OCI-LY7 (cell line): ENCODE data around the gene STK10. TPM values are rescaled to one million over a fixed set of nuclear protein-coding genes. Genes with fewer than 3 reads are reported as not detected.

ENCODE experiments used
- BruUV-seq: library from RNA; stranded (reverse); fragments of 400-500 nt; replicated peaks from 2 replicates; lab custom pipeline; 2021; lab: Mats Ljungman, UMichigan
- CTCF ChIA-PET: fragments of 300-600 bp; sonication (Branson Sonifier 250); formaldehyde crosslinking; loops from one replicate; lab custom pipeline; 2022; ENCODE audit warnings: antibody characterized with exemption; ENCODE audit not compliant: unreplicated experiment; lab: Charles Lee
- POLR2A ChIA-PET: fragments of 300-600 bp; sonication (Branson Sonifier 250); formaldehyde crosslinking; loops from one replicate; lab custom pipeline; 2022; ENCODE audit warnings: antibody characterized with exemption; lab: Charles Lee
- DNase-seq: peaks from one replicate; pipeline ENCODE4 v3.0.0-alpha.2; 2015; ENCODE audit warnings: low spot score
- H2AFZ ChIP-seq: fragments of 200-600 bp; sonication (generic), shearing (Covaris generic); 2 replicates; pipeline ENCODE4 v1.6.1; 2014; ENCODE audit warnings: mild to moderate bottlenecking, antibody characterized with exemption, low read length, moderate library complexity
- H3K27ac ChIP-seq: fragments of 200-600 bp; sonication (generic); 2 replicates; pipeline ENCODE4 v1.5.1; 2014; ENCODE audit warnings: mixed run types, low read depth, mild to moderate bottlenecking, moderate library complexity, low read length, inconsistent platforms; ENCODE audit not compliant: poor library complexity, severe bottlenecking
- H3K36me3 ChIP-seq: fragments of 200-600 bp; sonication (generic); 2 replicates; pipeline ENCODE4 v1.6.1; 2014; ENCODE audit warnings: mild to moderate bottlenecking, antibody characterized with exemption, low read length, moderate library complexity, mixed read lengths; ENCODE audit not compliant: insufficient read depth
- H3K4me1 ChIP-seq: fragments of 200-600 bp; sonication (generic); 2 replicates; pipeline ENCODE4 v1.5.1; 2014; ENCODE audit warnings: mild to moderate bottlenecking, low read length; ENCODE audit not compliant: insufficient read depth, poor library complexity, severe bottlenecking
- H3K4me2 ChIP-seq: fragments of 200-600 bp; sonication (generic); 2 replicates; pipeline ENCODE4 v1.6.1; 2014; ENCODE audit warnings: mild to moderate bottlenecking, low read length
- H3K4me3 ChIP-seq: fragments of 200-600 bp; sonication (generic); 2 replicates; pipeline ENCODE4 v1.5.1; 2014; ENCODE audit warnings: mild to moderate bottlenecking, low read depth, low read length; ENCODE audit not compliant: poor library complexity, severe bottlenecking
- H3K79me2 ChIP-seq: fragments of 200-600 bp; sonication (generic); 2 replicates; pipeline ENCODE4 v1.6.1; 2016; ENCODE audit warnings: low read depth, mild to moderate bottlenecking, low read length, moderate library complexity, mixed read lengths; ENCODE audit not compliant: insufficient read depth
- H3K9me2 ChIP-seq: fragments of 200-600 bp; sonication (generic); 2 replicates; pipeline ENCODE4 v1.6.1; 2016; ENCODE audit warnings: mild to moderate bottlenecking, low read length, mixed read lengths; ENCODE audit not compliant: insufficient read depth
- H3K9me3 ChIP-seq: fragments of 200-600 bp; sonication (generic); 2 replicates; pipeline ENCODE4 v1.6.1; 2014; ENCODE audit warnings: mild to moderate bottlenecking, mixed run types, low read length, mixed read lengths
- H4K20me1 ChIP-seq: fragments of 200-600 bp; sonication (generic); 2 replicates; pipeline ENCODE4 v1.6.1; 2014; ENCODE audit warnings: mild to moderate bottlenecking, antibody characterized with exemption, low read length, moderate library complexity, mixed read lengths; ENCODE audit not compliant: insufficient read depth
- CTCF ChIP-seq: fragments of 200-600 bp; sonication (generic); conservative IDR thresholded peaks from 2 replicates; pipeline ENCODE4 v1.5.1; 2014; ENCODE audit warnings: mild to moderate bottlenecking, antibody characterized with exemption, low read length, moderate library complexity, mixed read lengths
- EZH2phosphoT487 ChIP-seq: fragments of 200-600 bp; sonication (generic); IDR thresholded peaks from 2 replicates; pipeline ENCODE4 v1.6.1; 2018; ENCODE audit warnings: low read depth, borderline replicate concordance, mild to moderate bottlenecking, mixed run types, antibody characterized with exemption, low read length, moderate library complexity, mixed read lengths
- intact Hi-C: fragments of 100-400 bp; cut with micrococcal nuclease; formaldehyde crosslinking; loops from one replicate; pipeline ENCODE4 v1.10.0; 2022; ENCODE audit not compliant: unreplicated experiment
- total RNA-seq, 2 experiments: library from RNA; depleted of rRNA in 1 of 2; stranded (reverse); fragments of >200 nt in 1 of 2; shearing (Covaris generic) in 1 of 2; gene quantifications; 2 replicates each; pipeline ENCODE4 v1.2.3, GENCODE V29; 2014 to 2022

Gene STK10
- total RNA-seq, 2 experiments from 2014 or later = 53.7 to 89.7 TPM

GRCh38 chr5:172187118-172188032, 649 bp downstream of the STK10 start:
- Histone ChIP-seq H4K20me1 (peaks cover 3% of the 10 kb centered on the region; the same call in 1 of the 2 replicates), H3K27ac (peak overlapping the region; percentile 62), H3K9me2 (no peaks in the 10 kb centered on the region), H3K4me2 (peak overlapping the region; percentile 93), H2AFZ (peak overlapping the region; percentile 74), H3K79me2 (peaks cover 47% of the 10 kb centered on the region), H3K4me1 (peaks cover 26% of the 10 kb centered on the region), H3K9me3 (no peaks in the 10 kb centered on the region), H3K36me3 (peaks cover 30% of the 10 kb centered on the region), H3K4me3 (peak overlapping the region; percentile 97)
- intact Hi-C loops = loop anchor here (1.0 to 5.0 kb wide), 9 partner anchors 8 to 275 kb away; partner anchors contain the start of genes FBXW11 and UBTD2
- BruUV-seq = no TSS peak
- peak; percentile 76 for DNase-seq
- TF ChIP-seq EZH2phosphoT487 (no peak), CTCF (peak; percentile 20; the same call in 1 of the 2 replicates)
- POLR2A ChIA-PET = interaction anchor here (0.6 to 2.4 kb wide), 18 partner anchors 8 to 180 kb away, joined by 3 to 39 read pairs (median 4); partner anchors contain the start of genes FBXW11 and UBTD2
- CTCF ChIA-PET = interaction anchor here (0.7 to 2.4 kb wide), 11 partner anchors 9 to 104 kb away, joined by 3 to 13 read pairs (median 4); no protein-coding TSS in a partner anchor

- BruUV-seq = no TSS peak
- peaks cover 59% of the 10 kb centered on the region for H3K79me2 ChIP-seq
Measured at GRCh38 chr5:172186114-172186695, 1.8 kb downstream of the STK10 start.

More at GRCh38 chr5:172186114-172186695, 1.8 kb downstream of the STK10 start:
- Histone ChIP-seq H3K9me2 (no peaks in the 10 kb centered on the region), H3K4me3 (peak overlapping the region; percentile 97), H3K36me3 (peaks cover 39% of the 10 kb centered on the region), H3K4me2 (peak overlapping the region; percentile 93), H2AFZ (no peak overlapping the region), H3K27ac (no peak overlapping the region), H3K9me3 (no peaks in the 10 kb centered on the region), H3K4me1 (peaks cover 26% of the 10 kb centered on the region), H4K20me1 (peaks cover 3% of the 10 kb centered on the region; the same call in 1 of the 2 replicates)
- intact Hi-C loops = loop anchor here (5.0 kb wide), 2 partner anchors 179 to 274 kb away; partner anchors contain the start of gene FBXW11
- CTCF ChIA-PET = interaction anchor here (0.7 to 1.3 kb wide), 5 partner anchors 10 to 96 kb away, joined by 3 to 6 read pairs (median 3); no protein-coding TSS in a partner anchor
- TF ChIP-seq CTCF (no peak), EZH2phosphoT487 (no peak)
- DNase-seq = no peak
- POLR2A ChIA-PET = interaction anchor here (0.6 to 2.4 kb wide), 15 partner anchors 8 to 1601 kb away, joined by 3 to 39 read pairs (median 4); partner anchors contain the start of gene UBTD2
